HepG2 (cell line): Measurements from ENCODE around the gene PHF8. TPM values are rescaled to one million over a fixed set of nuclear protein-coding genes. Genes with fewer than 3 reads are reported as not detected.
A peak's percentile ranks its signal among the peaks of the same experiment; 100 is the strongest.

Experiments
- ATAC-seq: fragments of 200-7000 bp; cut with Tn5 transposase; 3 replicates; pipeline ENCODE4 v1.9.1; 2020; ENCODE audit warnings: mild to moderate bottlenecking, moderate library complexity
- BruUV-seq: library from RNA; stranded (reverse); fragments of 400-500 nt; replicated peaks from 2 replicates; lab custom pipeline; 2021; lab: Mats Ljungman, UMichigan
- CTCF ChIA-PET: fragments of 300-600 bp; formaldehyde crosslinking; extraction: SDS; loops from one replicate; lab custom pipeline; 2021; ENCODE audit warnings: low total read pairs, inconsistent platforms, low intra/inter-chr PET ratio; lab: Yijun Ruan, JAX
- POLR2A ChIA-PET: fragments of 350-600 bp; sonication (Branson Sonifier 250); formaldehyde crosslinking; loops from one replicate; lab custom pipeline; 2020; ENCODE audit warnings: antibody characterized with exemption, inconsistent platforms; lab: Yijun Ruan, JAX
- DNase-seq: peaks from one replicate; pipeline ENCODE4 v3.0.0-alpha.2; 2015; ENCODE audit warnings: low spot score
- FAIRE-seq: peaks from 3 replicates; lab custom pipeline; 2011; peaks lifted over from hg19 to GRCh38; lab: Jason Lieb, UNC
- H2AFZ ChIP-seq: one replicate; pipeline ENCODE4 v1.6.1; 2011; ENCODE audit warnings: low read length, inconsistent platforms
- H3K27ac ChIP-seq: fragments of 300-600 bp; 3 replicates; pipeline ENCODE4 v1.8.0; 2011; ENCODE audit warnings: mixed run types, mild to moderate bottlenecking, mixed read lengths, low read length, inconsistent platforms; ENCODE audit not compliant: insufficient read depth; ENCODE audit errors: extremely low read length
- H3K27me3 ChIP-seq, 2 experiments: fragments of 200-600 bp in 1 of 2; 2 replicates in 1 of 2; 3 replicates in 1 of 2; pipeline versions ENCODE4 v1.6.0 to v1.8.0; 2011; ENCODE audit warnings: low read length in 2 of 2, mild to moderate bottlenecking in 2 of 2, moderate library complexity in 2 of 2, inconsistent platforms in 1 of 2; ENCODE audit not compliant: insufficient read depth in 2 of 2, control insufficient read depth in 1 of 2
- H3K36me3 ChIP-seq, 2 experiments: fragments of 200-600 bp in 1 of 2; replicated peaks in 1 of 2; 2 replicates in 1 of 2; 3 replicates in 1 of 2; pipeline versions ENCODE4 v1.5.1 to v1.8.0; 2011; ENCODE audit warnings: low read length in 2 of 2, inconsistent platforms in 1 of 2; ENCODE audit not compliant: insufficient read depth in 2 of 2, control insufficient read depth in 1 of 2
- H3K4me1 ChIP-seq: 2 replicates; pipeline ENCODE4 v1.5.1; 2012; ENCODE audit warnings: low read length, inconsistent platforms; ENCODE audit not compliant: insufficient read depth
- H3K4me2 ChIP-seq: 2 replicates; pipeline ENCODE4 v1.6.0; 2011; ENCODE audit warnings: low read depth, low read length, inconsistent platforms
- H3K4me3 ChIP-seq, 3 experiments: fragments of 200-600 bp in 1 of 3; sonication (generic), shearing (Covaris generic) in 1 of 3; replicated peaks in 1 of 3; 2 replicates each; pipeline ENCODE4 v1.5.1; 2011 to 2016; ENCODE audit warnings: low read length in 3 of 3, inconsistent platforms in 2 of 3, low read depth in 2 of 3, mild to moderate bottlenecking in 2 of 3, control low read depth in 1 of 3, mixed read lengths in 1 of 3; ENCODE audit not compliant: insufficient read depth in 1 of 3
- H3K79me2 ChIP-seq: one replicate; pipeline ENCODE4 v1.6.1; 2011; ENCODE audit warnings: low read length, inconsistent platforms; ENCODE audit not compliant: insufficient read depth
- H3K9ac ChIP-seq: 2 replicates; pipeline ENCODE4 v1.6.0; 2011; ENCODE audit warnings: mild to moderate bottlenecking, low read depth, low read length, inconsistent platforms; ENCODE audit not compliant: insufficient read depth
- H3K9me3 ChIP-seq: 2 replicates; pipeline ENCODE4 v1.5.1; 2012; ENCODE audit warnings: mild to moderate bottlenecking, low read length
- H4K20me1 ChIP-seq: 2 replicates; pipeline ENCODE4 v1.6.0; 2011; ENCODE audit warnings: inconsistent platforms, mild to moderate bottlenecking, low read length, moderate library complexity; ENCODE audit not compliant: insufficient read depth
- GATAD1 ChIP-seq: IDR thresholded peaks from 2 replicates; pipeline ENCODE4 v1.6.1; 2016; ENCODE audit warnings: missing genetic modification reagents, missing compliant biosample characterization
- HOXD1 ChIP-seq: sonication (generic); formaldehyde crosslinking; IDR thresholded peaks from 2 replicates; pipeline ENCODE4 v1.5.0; 2020; ENCODE audit warnings: missing genetic modification reagents
- MAFF ChIP-seq: IDR thresholded peaks from 2 replicates; pipeline ENCODE4 v1.6.1; 2011; ENCODE audit warnings: low read depth, low read length, improper control_type of control experiment
- MAFK ChIP-seq, 2 experiments: IDR thresholded peaks in 1 of 2; conservative IDR thresholded peaks in 1 of 2; 2 replicates each; pipeline ENCODE4 v1.6.1; 2011; ENCODE audit warnings: improper control_type of control experiment in 2 of 2, low read length in 2 of 2
- NAIF1 ChIP-seq: sonication (generic); formaldehyde crosslinking; IDR thresholded peaks from 2 replicates; pipeline ENCODE4 v1.5.0; 2020; ENCODE audit warnings: mild to moderate bottlenecking, missing genetic modification reagents, borderline replicate concordance
- ZC3H13 ChIP-seq: sonication (generic); formaldehyde crosslinking; IDR thresholded peaks from 2 replicates; pipeline ENCODE4 v1.8.1; 2023; ENCODE audit warnings: mild to moderate bottlenecking, missing genetic modification reagents, moderate library complexity
- ZFX ChIP-seq: sonication (generic); formaldehyde crosslinking; IDR thresholded peaks from 2 replicates; pipeline ENCODE4 v1.4.0; 2020; ENCODE audit warnings: mild to moderate bottlenecking, low read depth, missing genetic modification reagents, moderate library complexity
- ZNF235 ChIP-seq: sonication (generic); formaldehyde crosslinking; IDR thresholded peaks from 2 replicates; pipeline ENCODE4 v1.8.1; 2023; ENCODE audit warnings: mild to moderate bottlenecking, missing genetic modification reagents, borderline replicate concordance
- ZNF678 ChIP-seq: sonication (generic); formaldehyde crosslinking; IDR thresholded peaks from 2 replicates; pipeline ENCODE4 v1.4.0; 2020; ENCODE audit warnings: mild to moderate bottlenecking, missing genetic modification reagents
- WGBS: methylation state at CpG from one replicate; pipeline ENCODE4 v1.1.6; 2017; ENCODE audit warnings: low lambda C conversion rate; 5-methylcytosine and 5-hydroxymethylcytosine counted together
- in situ Hi-C: cut with HindIII; loops from 2 replicates; pipeline ENCODE4 v1.10.0; 2017; ENCODE audit warnings: low pct_unique_long_range_greater_than_20kb; ENCODE audit not compliant: extremely low pct_ligation_motif_present
- intact Hi-C: fragments of 100-400 bp; cut with micrococcal nuclease; formaldehyde crosslinking; loops from one replicate; pipeline ENCODE4 v1.10.0; 2022; ENCODE audit not compliant: unreplicated experiment
- polyA plus RNA-seq, 8 experiments: library from polyadenylated mRNA; depleted of rRNA in 3 of 8; stranded (reverse) in 7 of 8; unstranded in 1 of 8; fragments of >200 nt; fragmentation: Illumina TruSeq in 4 of 8; extraction: Trizol in 4 of 8; gene quantifications; 2 replicates each; pipeline versions ENCODE4 v1.2.1 to v1.2.3, GENCODE V29; 2011 to 2016; ENCODE audit warnings: low read depth in 4 of 8, missing spikeins in 1 of 8, mixed read lengths in 1 of 8; ENCODE audit not compliant: insufficient read depth in 1 of 8
- total RNA-seq, 5 experiments: library from RNA; depleted of rRNA; stranded (reverse); fragments of >200 nt; fragmentation: Illumina TruSeq; extraction: Trizol; gene quantifications; 2 replicates each; pipeline ENCODE4 v1.2.3, GENCODE V29; 2016; ENCODE audit warnings: low read depth in 1 of 5

Gene PHF8
- total and polyA plus RNA-seq, 2 of the 13 experiments (the other 11 are each of a cell fraction or from before 2014, with no cell fraction given), result 15.5 to 19.1 TPM

DNA sequence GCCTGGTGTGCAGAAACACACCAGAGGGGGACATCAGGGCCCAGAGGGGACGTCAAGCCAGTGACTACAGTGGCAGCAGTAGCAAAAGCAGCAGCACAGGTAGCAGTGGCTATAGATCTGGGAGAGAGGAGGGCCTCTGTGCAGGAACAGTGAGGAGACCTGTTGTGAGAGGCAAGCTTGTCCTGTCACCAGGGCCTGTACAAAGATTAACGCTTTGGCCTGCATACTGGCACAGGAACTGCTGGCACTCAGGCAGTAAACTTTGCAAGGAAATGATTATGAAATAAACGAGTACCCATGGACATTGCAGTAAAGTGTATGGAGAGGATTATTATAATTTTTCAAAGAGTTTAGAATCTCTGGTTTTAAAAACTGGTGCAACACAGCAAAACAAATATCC, 5.5 kb upstream of the PHF8 start:
- ChIA-PET POLR2A (no interaction called here), CTCF (no interaction called here)
- intact Hi-C loops (loop anchor here (10.0 kb wide), 2 partner anchors 45 to 135 kb away; partner anchors contain the start of gene FAM120C), in situ Hi-C loops (loop anchor here (5.0 kb wide), 1 partner anchor 132 kb away; the partner anchor contains the start of gene FAM120C)
- 11% methylated on average over 2 of the region's 3 CpGs for WGBS
- no peaks in the 10 kb centered on the region for H4K20me1 ChIP-seq
- H3K4me2 ChIP-seq, result no peak overlapping the region
- no peak overlapping the region for H2AFZ ChIP-seq
- BruUV-seq, result no TSS peak
- TF ChIP-seq ZNF678 (CRISPR knock-in tag) (no peak), ZNF235 (CRISPR knock-in tag) (no peak), GATAD1 (CRISPR knock-in tag) (no peak), ZFX (CRISPR knock-in tag) (peak; percentile 28; the same call in 1 of the 2 replicates), ZC3H13 (CRISPR knock-in tag) (no peak), NAIF1 (CRISPR knock-in tag) (no peak)
- no peak for ATAC-seq
- no peaks in the 10 kb centered on the region for H3K36me3 ChIP-seq
- no peak overlapping the region for H3K4me3 ChIP-seq
- DNase-seq, result no peak
- H3K9ac ChIP-seq, result no peak overlapping the region
- H3K27me3 ChIP-seq, result no peaks in the 10 kb centered on the region
- H3K79me2 ChIP-seq, result no peaks in the 10 kb centered on the region
- no peak overlapping the region for H3K27ac ChIP-seq
- no peak for FAIRE-seq
- H3K4me1 ChIP-seq, result peaks cover 48% of the 10 kb centered on the region
- H3K9me3 ChIP-seq, result no peaks in the 10 kb centered on the region

DNA sequence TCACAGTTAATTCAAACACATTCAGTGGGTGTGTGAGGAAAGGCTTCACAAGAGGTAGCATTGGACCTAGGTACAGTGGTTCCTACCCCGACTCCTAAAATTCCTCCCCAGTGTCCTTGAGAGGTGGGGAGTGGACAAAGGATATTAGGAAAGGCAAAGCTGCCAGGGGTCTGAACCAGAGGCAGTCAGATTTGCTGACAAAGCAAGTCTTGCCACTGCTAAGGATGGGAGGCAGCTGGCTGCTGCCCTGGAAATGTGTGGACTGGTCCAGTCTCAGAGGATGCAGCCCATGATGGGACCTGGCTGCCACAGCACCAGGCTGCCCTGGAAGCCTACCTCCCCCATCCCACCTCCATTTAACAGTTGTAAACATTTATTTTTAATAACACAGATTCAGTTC, 4.1 kb upstream of the PHF8 start:
- intact Hi-C loops, result loop anchor here (10.0 kb wide), 2 partner anchors 46 to 136 kb away; partner anchors contain the start of gene FAM120C

More for the DNA sequence above, 4.1 kb upstream of the PHF8 start:
- Histone ChIP-seq H3K4me2 (peak overlapping the region; percentile 37), H3K4me3 (no peak overlapping the region), H3K4me1 (peaks cover 48% of the 10 kb centered on the region), H3K36me3 (no peaks in the 10 kb centered on the region), H3K27ac (no peak overlapping the region), H2AFZ (no peak overlapping the region), H3K9me3 (no peaks in the 10 kb centered on the region), H3K9ac (no peak overlapping the region), H3K79me2 (peaks cover 7% of the 10 kb centered on the region), H3K27me3 (no peaks in the 10 kb centered on the region), H4K20me1 (no peaks in the 10 kb centered on the region)
- no peak for ATAC-seq
- TF ChIP-seq HOXD1 (no peak), MAFF (peak; percentile 94), MAFK (conservative IDR thresholded peaks at IDR 0.05 in 1 of 2, IDR thresholded peaks at IDR 0.05 in 1 of 2; ENCODE audit: low read length in 2 of 2) (peak; percentile 94 to 96)
- in situ Hi-C loops, result loop anchor here (5.0 kb wide), 1 partner anchor 134 kb away; the partner anchor contains the start of gene FAM120C
- ChIA-PET POLR2A (no interaction called here), CTCF (no interaction called here)
- peak; percentile 17 for DNase-seq
- WGBS, result no CpG with 5 or more reads among the region's 1 CpG
- no peak for FAIRE-seq
- no TSS peak for BruUV-seq
